Calu3 (cell line): Measurements from ENCODE around the gene NAP1L5. TPM values are rescaled to one million over a fixed set of nuclear protein-coding genes. Genes with fewer than 3 reads are reported as not detected.

Experiments used
- BruUV-seq: library from RNA; stranded (reverse); fragments of 400-500 nt; replicated peaks from 2 replicates; lab custom pipeline; 2021; lab: Mats Ljungman, UMichigan
- CTCF ChIA-PET: fragments of 300-600 bp; sonication (Branson Sonifier 250); formaldehyde crosslinking; loops from one replicate; lab custom pipeline; 2022; ENCODE audit warnings: antibody characterized with exemption; lab: Charles Lee
- DNase-seq: peaks from one replicate; pipeline ENCODE4 v3.0.0; 2022
- H3K27ac Mint-ChIP-seq: one replicate; pipeline ENCODE4 v1.8.0; 2022; ENCODE audit warnings: mixed read lengths; ENCODE audit not compliant: unreplicated experiment
- H3K27me3 Mint-ChIP-seq: one replicate; pipeline ENCODE4 v1.8.0; 2022; ENCODE audit warnings: mixed read lengths; ENCODE audit not compliant: unreplicated experiment
- H3K36me3 Mint-ChIP-seq: one replicate; pipeline ENCODE4 v1.8.0; 2022; ENCODE audit warnings: mild to moderate bottlenecking, moderate library complexity, mixed read lengths; ENCODE audit not compliant: insufficient read depth, unreplicated experiment
- H3K4me1 Mint-ChIP-seq: one replicate; pipeline ENCODE4 v1.8.0; 2022; ENCODE audit warnings: mild to moderate bottlenecking, low read depth, mixed read lengths; ENCODE audit not compliant: unreplicated experiment
- H3K4me3 Mint-ChIP-seq: one replicate; pipeline ENCODE4 v1.8.0; 2022; ENCODE audit warnings: mild to moderate bottlenecking, low read depth, moderate library complexity, mixed read lengths; ENCODE audit not compliant: unreplicated experiment
- H3K9me3 Mint-ChIP-seq: one replicate; pipeline ENCODE4 v1.8.0; 2022; ENCODE audit warnings: low read depth, mixed read lengths; ENCODE audit not compliant: unreplicated experiment
- CTCF ChIP-seq: fragments of 200-600 bp; IDR thresholded peaks from one replicate; pipeline ENCODE4 v1.8.0; 2022; ENCODE audit warnings: antibody characterized with exemption; ENCODE audit not compliant: unreplicated experiment
- intact Hi-C: fragments of 100-400 bp; cut with micrococcal nuclease; formaldehyde crosslinking; loops from one replicate; pipeline ENCODE4 v1.10.0; 2022; ENCODE audit not compliant: unreplicated experiment
- total RNA-seq: library from RNA; stranded (reverse); gene quantifications from 2 replicates; pipeline ENCODE4 v1.2.3, GENCODE V29; 2022

The NAP1L5 gene
- total RNA-seq, 1 experiment from 2014 or later: not detected

GRCh38 chr4:88690355-88690754 lies 7.3 kb downstream of the NAP1L5 start:
- H3K27ac Mint-ChIP-seq: no peak overlapping the region
- no peaks in the 10 kb centered on the region for H3K36me3 Mint-ChIP-seq
- TF ChIP-seq CTCF: no peak
- intact Hi-C loops: no loop called here
- no TSS peak for BruUV-seq
- H3K27me3 Mint-ChIP-seq: no peaks in the 10 kb centered on the region
- no peaks in the 10 kb centered on the region for H3K9me3 Mint-ChIP-seq
- no peaks in the 10 kb centered on the region for H3K4me1 Mint-ChIP-seq
- H3K4me3 Mint-ChIP-seq: no peak overlapping the region
- no peak for DNase-seq
- CTCF ChIA-PET: no interaction called here

- DNase-seq: no peak
Observed at GRCh38 chr4:88681209-88681608, 16.4 kb downstream of the NAP1L5 start.

GRCh38 chr4:88675543-88675942 lies 22.1 kb downstream of the NAP1L5 start:
- Mint-ChIP-seq H3K27ac (no peak overlapping the region), H3K4me1 (no peaks in the 10 kb centered on the region), H3K9me3 (no peaks in the 10 kb centered on the region), H3K36me3 (no peaks in the 10 kb centered on the region), H3K4me3 (no peak overlapping the region), H3K27me3 (no peaks in the 10 kb centered on the region)
- CTCF ChIA-PET: interaction anchor here (1.0 kb wide), 1 partner anchor 126 kb away, joined by 3 read pairs; no protein-coding TSS in a partner anchor
- BruUV-seq: no TSS peak
- no peak for DNase-seq
- intact Hi-C loops: no loop called here
- TF ChIP-seq CTCF: no peak

More at GRCh38 chr4:88681209-88681608, 16.4 kb downstream of the NAP1L5 start:
- Mint-ChIP-seq H3K9me3 (no peaks in the 10 kb centered on the region), H3K4me1 (no peaks in the 10 kb centered on the region), H3K36me3 (no peaks in the 10 kb centered on the region), H3K27me3 (no peaks in the 10 kb centered on the region), H3K27ac (no peak overlapping the region), H3K4me3 (no peak overlapping the region)
- no peak for TF ChIP-seq CTCF
- intact Hi-C loops: no loop called here
- no TSS peak for BruUV-seq
- CTCF ChIA-PET: no interaction called here

- no TSS peak for BruUV-seq
- Mint-ChIP-seq H3K4me1 (no peaks in the 10 kb centered on the region), H3K4me3 (no peak overlapping the region), H3K36me3 (no peaks in the 10 kb centered on the region), H3K27me3 (no peaks in the 10 kb centered on the region), H3K9me3 (no peaks in the 10 kb centered on the region), H3K27ac (no peak overlapping the region)
- DNase-seq: no peak
- CTCF ChIA-PET: interaction anchor here (1.0 kb wide), 1 partner anchor 127 kb away, joined by 3 read pairs; no protein-coding TSS in a partner anchor
- intact Hi-C loops: no loop called here
- no peak for TF ChIP-seq CTCF
Observed at GRCh38 chr4:88674979-88675378, 22.6 kb downstream of the NAP1L5 start.
